GM12872 (cell line): ENCODE data around the gene SMARCD1.

Experiments used
- CTCF ChIP-seq: IDR thresholded peaks from 3 replicates; pipeline ENCODE4 v1.5.1; 2011; ENCODE audit warnings: low read depth, mild to moderate bottlenecking, low read length, moderate library complexity; ENCODE audit not compliant: insufficient read depth

SMARCD1 gene

GRCh38 chr12:50052544-50052943, 32.6 kb upstream of the SMARCD1 start:
- no peak for TF ChIP-seq CTCF

DNA sequence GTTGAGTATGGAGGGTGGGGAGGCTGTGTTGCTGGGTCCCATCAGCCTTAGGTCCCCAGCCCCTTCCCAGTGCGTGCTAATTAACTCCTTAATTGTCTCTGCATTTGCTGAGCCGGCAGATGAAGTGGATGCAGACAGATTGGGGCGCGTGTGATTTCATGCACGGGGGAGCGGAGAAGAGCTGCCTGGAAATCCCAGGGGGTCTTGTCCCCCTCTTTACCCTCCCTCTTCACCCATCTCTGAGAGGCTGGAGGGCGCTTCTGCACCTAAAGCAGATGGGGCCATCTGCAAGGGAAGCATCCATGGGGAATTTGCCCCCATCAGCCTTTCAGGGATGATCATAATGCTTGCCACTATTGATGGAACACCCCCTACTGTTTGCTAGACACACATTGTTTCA, 32.2 kb upstream of the SMARCD1 start:
- TF ChIP-seq CTCF: no peak

DNA sequence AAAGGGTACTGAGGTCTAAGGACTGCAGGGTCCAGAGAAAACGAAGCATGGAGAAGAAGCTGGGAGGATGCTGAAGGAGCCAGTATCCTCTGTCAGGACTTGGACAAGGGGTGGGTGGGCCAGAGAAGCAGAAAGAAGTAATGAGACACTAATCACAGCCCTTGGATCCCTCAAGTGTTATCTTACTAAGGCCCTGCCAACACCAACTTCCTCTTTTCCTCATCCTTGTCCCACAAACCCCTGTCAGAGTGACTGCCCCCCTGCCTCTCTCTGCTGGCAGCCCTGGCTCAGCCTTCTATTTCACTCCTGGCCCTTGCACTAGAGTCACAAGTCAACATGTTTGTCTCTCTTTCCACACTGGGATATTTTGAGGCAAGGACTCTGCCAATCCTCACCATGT, 31.6 kb upstream of the SMARCD1 start:
- no peak for TF ChIP-seq CTCF

GRCh38 chr12:50055831-50056638, 29.1 kb upstream of the SMARCD1 start:
- TF ChIP-seq CTCF: peak; percentile 99

DNA sequence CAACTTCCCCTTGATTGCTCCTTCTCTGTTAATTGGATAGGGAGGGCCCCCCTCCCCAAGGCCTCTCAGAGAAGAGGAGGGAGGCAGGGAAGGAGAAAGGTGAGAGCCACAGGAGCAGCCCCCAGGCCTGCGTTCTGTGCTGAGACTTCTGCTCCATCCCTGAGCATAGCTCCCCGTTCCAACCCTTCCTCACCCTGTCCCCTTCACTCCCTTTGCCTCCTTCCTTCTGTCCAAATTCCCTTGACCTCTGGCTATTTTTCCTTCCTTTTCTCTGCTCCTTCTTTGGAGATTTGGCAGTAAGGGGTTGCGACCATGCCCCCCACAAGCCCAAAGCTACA, 28.5 kb upstream of the SMARCD1 start:
- TF ChIP-seq CTCF: no peak

GRCh38 chr12:50057000-50057841, 27.9 kb upstream of the SMARCD1 start, which contains the start of gene ASIC1:
Gene ASIC1 (plus strand): TSS chr12:50057596. CDS start chr12:50058767, 1,171 bp downstream.
- TF ChIP-seq CTCF: no peak

- no peak for TF ChIP-seq CTCF
These were observed 27.1 kb upstream of the SMARCD1 start for GRCh38 chr12:50057896-50058670.
